Epithelial cell of proximal tubule (primary cell): Measurements from ENCODE around the gene HAGHL. TPM values are rescaled to one million over a fixed set of nuclear protein-coding genes. Genes with fewer than 3 reads are reported as not detected.

ENCODE experiments used
- DNase-seq: peaks from one replicate; pipeline ENCODE4 v3.0.0-alpha.2; 2011; ENCODE audit warnings: low read depth
- H3K4me3 ChIP-seq: 2 replicates; pipeline ENCODE4 v1.5.1; 2011; ENCODE audit warnings: low read depth, mild to moderate bottlenecking, low read length
- CTCF ChIP-seq: conservative IDR thresholded peaks from 2 replicates; pipeline ENCODE4 v1.5.1; 2012; ENCODE audit warnings: low read depth, mild to moderate bottlenecking, low read length
- total RNA-seq: library from RNA; depleted of rRNA; stranded (reverse); fragments of >200 nt; gene quantifications from 2 replicates; pipeline ENCODE4 v1.2.3, GENCODE V29; 2015

HAGHL gene
- total RNA-seq, 1 donor from 2014 or later = 15.5 TPM

GRCh38 chr16:719815-720446, 7.0 kb upstream of the HAGHL start:
- no peak for DNase-seq
- TF ChIP-seq CTCF = peak; percentile 40
- H3K4me3 ChIP-seq = peak overlapping the region; percentile 88

- H3K4me3 ChIP-seq = peak overlapping the region; percentile 88
- DNase-seq = no peak
- peak; percentile 22 for TF ChIP-seq CTCF
Observed at GRCh38 chr16:720447-720989, 6.4 kb upstream of the HAGHL start.

GRCh38 chr16:720990-721764, 5.7 kb upstream of the HAGHL start, which contains the start of gene ANTKMT:
Gene ANTKMT, plus strand, starts transcription at chr16:721146. Its CDS starts 129 bp downstream, at chr16:721275.
- no peak for DNase-seq
- TF ChIP-seq CTCF = no peak
- H3K4me3 ChIP-seq = peak within 1 kb of the TSS; percentile 88

- DNase-seq = no peak
- no peak for TF ChIP-seq CTCF
Observed at GRCh38 chr16:721765-722540, 5.0 kb upstream of the HAGHL start.

GRCh38 chr16:722835-723633, 3.9 kb upstream of the HAGHL start:
- DNase-seq = no peak
- no peak for TF ChIP-seq CTCF

More at GRCh38 chr16:721765-722540, 5.0 kb upstream of the HAGHL start:
- H3K4me3 ChIP-seq = peak overlapping the region; percentile 88

GRCh38 chr16:723695-724094, 3.2 kb upstream of the HAGHL start:
- no peak for DNase-seq
- no peak overlapping the region for H3K4me3 ChIP-seq
- TF ChIP-seq CTCF = no peak

More at GRCh38 chr16:722835-723633, 3.9 kb upstream of the HAGHL start:
- H3K4me3 ChIP-seq = no peak overlapping the region
